HepG2 (cell line): Measurements from ENCODE around the gene C3orf62. TPM values are rescaled to one million over a fixed set of nuclear protein-coding genes. Genes with fewer than 3 reads are reported as not detected.

Source experiments
- BCL6 ChIP-seq: IDR thresholded peaks from 2 replicates; pipeline ENCODE4 v1.6.1; 2016; ENCODE audit warnings: missing genetic modification reagents, missing compliant biosample characterization
- CREB1 ChIP-seq, 2 experiments: fragments of 450-650 bp in 1 of 2; IDR thresholded peaks; 2 replicates each; pipeline ENCODE4 v1.6.1; 2016 to 2017; ENCODE audit warnings: control low read depth in 1 of 2, mild to moderate bottlenecking in 1 of 2, missing compliant biosample characterization in 1 of 2, missing genetic modification characterization in 1 of 2
- GRHL1 ChIP-seq: sonication (generic); formaldehyde crosslinking; conservative IDR thresholded peaks from 2 replicates; pipeline ENCODE4 v1.8.0; 2022; ENCODE audit warnings: missing genetic modification reagents
- HHEX ChIP-seq: IDR thresholded peaks from 2 replicates; pipeline ENCODE4 v1.6.1; 2016; ENCODE audit warnings: control low read depth
- PBX2 ChIP-seq: IDR thresholded peaks from 2 replicates; pipeline ENCODE4 v1.6.1; 2016; ENCODE audit warnings: control low read depth
- PITX1 ChIP-seq: sonication (generic); formaldehyde crosslinking; IDR thresholded peaks from 2 replicates; pipeline ENCODE4 v1.5.1; 2020; ENCODE audit warnings: mild to moderate bottlenecking, missing genetic modification reagents
- PRDM10 ChIP-seq: sonication (generic); formaldehyde crosslinking; IDR thresholded peaks from 2 replicates; pipeline ENCODE4 v1.4.0; 2020; ENCODE audit warnings: low read depth, missing genetic modification reagents
- SOX5 ChIP-seq: IDR thresholded peaks from 2 replicates; pipeline ENCODE4 v1.6.1; 2016; ENCODE audit warnings: borderline replicate concordance
- THYN1 ChIP-seq: sonication (generic); formaldehyde crosslinking; IDR thresholded peaks from 2 replicates; pipeline ENCODE4 v1.8.1; 2023; ENCODE audit warnings: low read depth, mild to moderate bottlenecking, moderate library complexity, missing genetic modification reagents, borderline replicate concordance
- ZBTB37 ChIP-seq: sonication (generic); formaldehyde crosslinking; IDR thresholded peaks from 2 replicates; pipeline ENCODE4 v1.4.0; 2020; ENCODE audit warnings: mild to moderate bottlenecking, missing genetic modification reagents
- ZNF333 ChIP-seq: sonication (generic); formaldehyde crosslinking; IDR thresholded peaks from 2 replicates; pipeline ENCODE4 v1.4.0; 2020; ENCODE audit warnings: mild to moderate bottlenecking, missing genetic modification reagents, borderline replicate concordance
- ZNF563 ChIP-seq: sonication (generic); formaldehyde crosslinking; IDR thresholded peaks from 2 replicates; pipeline ENCODE4 v1.8.0; 2022; ENCODE audit warnings: mild to moderate bottlenecking, moderate library complexity, missing genetic modification reagents
- ZNF614 ChIP-seq: IDR thresholded peaks from 2 replicates; pipeline ENCODE4 v1.6.1; 2018; ENCODE audit warnings: missing biosample characterization, missing genetic modification reagents, inconsistent platforms, borderline replicate concordance
- ZNF619 ChIP-seq: sonication (generic); formaldehyde crosslinking; IDR thresholded peaks from 2 replicates; pipeline ENCODE4 v1.4.0; 2020; ENCODE audit warnings: mild to moderate bottlenecking, missing genetic modification reagents
- ZNF781 ChIP-seq: sonication (generic); formaldehyde crosslinking; IDR thresholded peaks from 2 replicates; pipeline ENCODE4 v1.5.1; 2020; ENCODE audit warnings: borderline replicate concordance, mild to moderate bottlenecking, missing genetic modification reagents; ENCODE audit errors: not compliant biosample characterization
- ZZZ3 ChIP-seq: sonication (generic); formaldehyde crosslinking; IDR thresholded peaks from 2 replicates; pipeline ENCODE4 v1.4.0; 2020; ENCODE audit warnings: missing genetic modification reagents, mild to moderate bottlenecking, borderline replicate concordance
- polyA plus RNA-seq, 8 experiments: library from polyadenylated mRNA; depleted of rRNA in 3 of 8; stranded (reverse) in 7 of 8; unstranded in 1 of 8; fragments of >200 nt; fragmentation: Illumina TruSeq in 4 of 8; extraction: Trizol in 4 of 8; gene quantifications; 2 replicates each; pipeline versions ENCODE4 v1.2.1 to v1.2.3, GENCODE V29; 2011 to 2016; ENCODE audit warnings: low read depth in 4 of 8, missing spikeins in 1 of 8, mixed read lengths in 1 of 8; ENCODE audit not compliant: insufficient read depth in 1 of 8
- total RNA-seq, 5 experiments: library from RNA; depleted of rRNA; stranded (reverse); fragments of >200 nt; fragmentation: Illumina TruSeq; extraction: Trizol; gene quantifications; 2 replicates each; pipeline ENCODE4 v1.2.3, GENCODE V29; 2016; ENCODE audit warnings: low read depth in 1 of 5
- TF ChIP-seq, protein P1 (sequence below): IDR thresholded peaks from 2 replicates; pipeline ENCODE4 v1.6.1; 2016; ENCODE audit warnings: mild to moderate bottlenecking

The C3orf62 gene
- total and polyA plus RNA-seq, 2 of the 13 experiments (the other 11 are each of a cell fraction or from before 2014, with no cell fraction given), result 1.6 to 3.9 TPM

GRCh38 chr3:49238274-49239127 is 38.5 kb downstream of the C3orf62 start (continued):
- TF ChIP-seq ZZZ3 (CRISPR knock-in tag), result no peak
- TF ChIP-seq, protein P1, sequence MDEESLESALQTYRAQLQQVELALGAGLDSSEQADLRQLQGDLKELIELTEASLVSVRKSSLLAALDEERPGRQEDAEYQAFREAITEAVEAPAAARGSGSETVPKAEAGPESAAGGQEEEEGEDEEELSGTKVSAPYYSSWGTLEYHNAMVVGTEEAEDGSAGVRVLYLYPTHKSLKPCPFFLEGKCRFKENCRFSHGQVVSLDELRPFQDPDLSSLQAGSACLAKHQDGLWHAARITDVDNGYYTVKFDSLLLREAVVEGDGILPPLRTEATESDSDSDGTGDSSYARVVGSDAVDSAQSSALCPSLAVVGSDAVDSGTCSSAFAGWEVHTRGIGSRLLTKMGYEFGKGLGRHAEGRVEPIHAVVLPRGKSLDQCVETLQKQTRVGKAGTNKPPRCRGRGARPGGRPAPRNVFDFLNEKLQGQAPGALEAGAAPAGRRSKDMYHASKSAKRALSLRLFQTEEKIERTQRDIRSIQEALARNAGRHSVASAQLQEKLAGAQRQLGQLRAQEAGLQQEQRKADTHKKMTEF, result 0 out of 2 replicates have a peak, but pooled peaks have one; percentile 27
- no peak for TF ChIP-seq ZNF563
- no peak for TF ChIP-seq ZBTB37 (CRISPR knock-in tag)
- TF ChIP-seq CREB1 (IDR thresholded peaks at IDR 0.05), result no peak
- no peak for TF ChIP-seq CREB1 (CRISPR knock-in tag; IDR thresholded peaks at IDR 0.05)
- no peak for TF ChIP-seq HHEX (CRISPR knock-in tag)
- TF ChIP-seq BCL6 (CRISPR knock-in tag), result peak; percentile 53; the same call in 1 of the 2 replicates
- no peak for TF ChIP-seq ZNF619 (CRISPR knock-in tag)
- TF ChIP-seq ZNF333 (CRISPR knock-in tag), result no peak
- TF ChIP-seq THYN1 (CRISPR knock-in tag), result no peak
- TF ChIP-seq ZNF614 (CRISPR knock-in tag), result 0 out of 2 replicates have a peak, but pooled peaks have one; percentile 59
- no peak for TF ChIP-seq PITX1 (CRISPR knock-in tag)
- peak; percentile 87 for TF ChIP-seq SOX5
- no peak for TF ChIP-seq PRDM10 (CRISPR knock-in tag)
- no peak for TF ChIP-seq GRHL1 (CRISPR knock-in tag)
- TF ChIP-seq PBX2 (CRISPR knock-in tag), result peak; percentile 72
- peak; percentile 67 for TF ChIP-seq ZNF781 (CRISPR knock-in tag)
